ENCODE data around the gene SAMD13. TPM values are rescaled to one million over a fixed set of nuclear protein-coding genes. Genes with fewer than 3 reads are reported as not detected.

SAMD13 gene
- total and polyA plus RNA-seq, 10 of the 15 experiments (the other 5 are each of a cell fraction or from before 2014, with no cell fraction given): 0.81 to 1.9 (median 1.2) TPM; not detected in 1

- BruUV-seq (replicated peaks): no TSS peak
- no peaks in the 10 kb centered on the region for H4K20me1 ChIP-seq (ENCODE audit: control insufficient read depth, insufficient read depth)
- TF ChIP-seq ELK1 (IDR thresholded peaks at IDR 0.05; ENCODE audit: low read depth, low read length): no peak
- TF ChIP-seq ZNF207 (IDR thresholded peaks at IDR 0.05; ENCODE audit: borderline replicate concordance): no peak
- no peak for TF ChIP-seq CTCF (IDR thresholded peaks at IDR 0.05 in 2 of 3, conservative IDR thresholded peaks at IDR 0.05 in 1 of 3; ENCODE audit: control insufficient read depth in 2 of 3, extremely low read depth in 1 of 3, insufficient read depth in 1 of 3, low read depth in 3 of 3, low read length in 3 of 3)
- no peak for TF ChIP-seq ATF3 (IDR thresholded peaks at IDR 0.05; ENCODE audit: borderline replicate concordance, extremely low read depth, low read depth, low read length)
- TF ChIP-seq ZZZ3 (IDR thresholded peaks at IDR 0.05; ENCODE audit: control insufficient read depth, insufficient read length, low read depth): no peak
- TF ChIP-seq SKIL (IDR thresholded peaks at IDR 0.05; ENCODE audit: low read depth, poor library complexity, severe bottlenecking): no peak
- ChIA-PET RAD21 (ENCODE audit: unreplicated experiment) (no interaction called here), CTCF (interaction anchor here (1.1 kb wide), 2 partner anchors 27 to 257 kb away, joined by 3 read pairs; no protein-coding TSS in a partner anchor), SMC1A (ENCODE audit: uncharacterized antibody, unreplicated experiment) (interaction anchor here (0.8 kb wide), 1 partner anchor 211 kb away, joined by 3 read pairs; no protein-coding TSS in a partner anchor), POLR2A (no interaction called here)
- H3K36me3 ChIP-seq (ENCODE audit: control insufficient read depth in 2 of 2, insufficient read depth in 2 of 2, low read length in 1 of 2): no peaks in the 10 kb centered on the region
- 51% methylated on average over 5 of the region's 5 CpGs for WGBS (ENCODE audit: insufficient coverage, insufficient replicate concordance, low lambda C conversion rate, missing lambda C conversion rate)
- H2AFZ ChIP-seq (ENCODE audit: control insufficient read depth, low read depth, low read length): no peak overlapping the region
- no peaks in the 10 kb centered on the region for H3K79me2 ChIP-seq (ENCODE audit: control insufficient read depth, insufficient read depth, low read length)
- H3K27ac ChIP-seq (ENCODE audit: control insufficient read depth, insufficient read depth): no peak overlapping the region
- no peaks in the 10 kb centered on the region for H3K4me1 ChIP-seq (ENCODE audit: control insufficient read depth, insufficient read depth, low read length)
- DNase-seq (ENCODE audit: low read depth, low spot score): no peak
- no peak overlapping the region for H3K4me2 ChIP-seq (ENCODE audit: control insufficient read depth, insufficient read depth)
- no peak overlapping the region for H3K9ac ChIP-seq (ENCODE audit: control insufficient read depth, insufficient read depth, low read length)
- no peaks in the 10 kb centered on the region; a peak in 1 of 4 replicates for H3K27me3 ChIP-seq (replicated peaks in 1 of 2; ENCODE audit: control insufficient read depth in 2 of 2, insufficient read depth in 2 of 2, low read length in 1 of 2)
- ATAC-seq: no peak
- H3K9me3 ChIP-seq (replicated peaks; ENCODE audit: control insufficient read depth, insufficient read depth, low read length): no peaks in the 10 kb centered on the region
- in situ Hi-C loops (cut with MboI) (no loop called here), intact Hi-C loops (cut with micrococcal nuclease; ENCODE audit: unreplicated experiment) (no loop called here)
- no peak overlapping the region for H3K4me3 ChIP-seq
- no peak for FAIRE-seq
Observed at GRCh38 chr1:84363622-84364021, 62.1 kb downstream of the SAMD13 start.

Data from GM12878 (cell line).